Heart right ventricle (tissue), 16 donors: Measurements from ENCODE around the gene GTF2IRD1. TPM values are rescaled to one million over a fixed set of nuclear protein-coding genes. Genes with fewer than 3 reads are reported as not detected.

Source experiments
- ATAC-seq, 8 donors: fragments of 200-7000 bp; cut with Tn5 transposase; one replicate each; pipeline ENCODE4 v1.9.1; 2020; ENCODE audit warnings: mild to moderate bottlenecking in 8 of 8, moderate library complexity in 8 of 8, moderate number of reproducible peaks in 1 of 8
- DNase-seq, 2 donors: peaks; one replicate each; pipeline ENCODE4 v3.0.0-alpha.2; 2020
- H3K27ac ChIP-seq, 10 donors: fragments of 200-600 bp; sonication (generic) in 2 of 10; one replicate each; pipeline versions ENCODE4 v1.5.0 to v1.8.0; 2020 to 2022; ENCODE audit warnings: mild to moderate bottlenecking in 3 of 10
- H3K27me3 ChIP-seq, 7 donors: fragments of 200-600 bp; one replicate each; pipeline ENCODE4 v1.8.0; 2021 to 2022; ENCODE audit warnings: mild to moderate bottlenecking in 2 of 7
- H3K36me3 ChIP-seq, 9 donors: fragments of 200-600 bp; sonication (generic) in 1 of 9; one replicate each; pipeline versions ENCODE4 v1.5.0 to v1.8.0; 2020 to 2022; ENCODE audit warnings: mild to moderate bottlenecking in 2 of 9
- H3K4me1 ChIP-seq, 9 donors: fragments of 200-600 bp; sonication (generic) in 1 of 9; one replicate each; pipeline versions ENCODE4 v1.5.0 to v1.8.0; 2020 to 2022; ENCODE audit warnings: mild to moderate bottlenecking in 4 of 9
- H3K4me3 ChIP-seq, 10 donors: fragments of 200-600 bp; sonication (generic) in 2 of 10; one replicate each; pipeline versions ENCODE4 v1.5.0 to v1.8.0; 2020 to 2022; ENCODE audit warnings: mild to moderate bottlenecking in 7 of 10, moderate library complexity in 2 of 10
- H3K9me3 ChIP-seq, 11 donors: fragments of 200-600 bp in 10 of 11; sonication (generic) in 2 of 11; one replicate each; pipeline versions ENCODE4 v1.5.0 to v1.8.0; 2013 to 2022; ENCODE audit warnings: mild to moderate bottlenecking in 2 of 11, control low read depth in 1 of 11, moderate library complexity in 1 of 11
- CTCF ChIP-seq, 9 donors: fragments of 200-600 bp; sonication (generic) in 2 of 9; IDR thresholded peaks; one replicate each; pipeline versions ENCODE4 v1.5.0 to v1.8.0; 2021 to 2022; ENCODE audit warnings: antibody characterized with exemption in 9 of 9, mild to moderate bottlenecking in 5 of 9, moderate library complexity in 1 of 9
- WGBS, 2 donors: extraction: QIAGEN DNeasy Blood & Tissue Kit; methylation state at CpG; one replicate each; pipeline ENCODE4 v1.1.7; 2013; ENCODE audit warnings: inconsistent platforms in 1 of 2; 5-methylcytosine and 5-hydroxymethylcytosine counted together
- intact Hi-C, 10 donors: fragments of 100-400 bp; cut with DNase I; formaldehyde crosslinking; loops; one replicate each; pipeline versions ENCODE4 v1.11.1 to v1.14.2; 2022
- polyA plus RNA-seq, 2 donors: library from polyadenylated mRNA; stranded (reverse); fragments of 200-250 nt; gene quantifications; one replicate each; pipeline ENCODE4 v1.2.3, GENCODE V29; 2013
- total RNA-seq, 10 donors: library from RNA; stranded (reverse); fragmentation: NEBNext Ultra II Directional in 3 of 10; extraction: Animal tissue kit (Norgen Biotek cat#: 25700) in 3 of 10; gene quantifications; one replicate each; pipeline versions ENCODE4 v1.2.1 to v1.2.4, GENCODE V29; 2021 to 2023
- donor health status: Arrhythmogenic right ventricular cardiomyopathy.
- donor health status: ischemic (EF 13 %, LVEDD 7.1; RV severe dilation, severe dysfunction).
- donor health status: healthy with polysubstance abuse.
- donor health status: DM: no; HTN: yes; CAD: no.
- donor health status: DM: no; HTN: no; CAD: no.
- donor health status: ischemic (EF 25% LVEDD 6.9; RV normal size, moderate dysfunction).
- donor health status: ischemic (EF 25% LVEDD 5.7; RV mildly dilated, moderate dysfunction).
- donor health status: healthy.
- donor health status: DM: yes; HTN: yes; CAD: no.
- donor health status: Ischemic cardiomyopathy.
- donor health status: ischemic (EF 35%, LVEDD 5.7; RV mildly dilated, moderate dysfunction).
- donor health status: nonischemic (EF 11% LVEDD 7.7; RV severe dilation, severe dysfunction).
- donor health status: DM: yes; HTN: yes; CAD: no.
- donor health status: PGD.
- donor health status: ischemic (EF 29% LVEDD 5.4; RV normal size, mild dysfunction).
- donor health status: nonischemic (EF 23%, LVEDD 6.1; RV moderate dilation, normal function).

Gene GTF2IRD1
- total and polyA plus RNA-seq, 12 donors = 11.7 to 36.6 (median 18.0) TPM

GRCh38 chr7:74405191-74405898 lies 48.4 kb upstream of the GTF2IRD1 start:
- no peaks in the 10 kb centered on the region for H3K4me1 ChIP-seq
- peaks cover 0 to 49% (median 4%) of the 10 kb centered on the region in 9 donors for H3K36me3 ChIP-seq
- peak in 7 of 9 donors; percentile 32 to 53 (median 43) for TF ChIP-seq CTCF (IDR thresholded peaks at IDR 0.05)
- WGBS, 2 donors = 57 to 69% methylated on average over 31 of the region's 31 CpGs
- DNase-seq (peak in 1 of 2 donors; percentile 21), ATAC-seq (peak in 5 of 8 donors; percentile 18 to 27 (median 20))
- intact Hi-C loops = loop anchor here in 1 of 10 donors (10.0 kb wide), 1 partner anchor 341 kb away; no protein-coding TSS in a partner anchor
- no peak overlapping the region for H3K27ac ChIP-seq
- H3K9me3 ChIP-seq = no peaks in the 10 kb centered on the region
- no peaks in the 10 kb centered on the region for H3K27me3 ChIP-seq
- no peak overlapping the region for H3K4me3 ChIP-seq

- Histone ChIP-seq H3K4me1 (no peaks in the 10 kb centered on the region), H3K27ac (no peak overlapping the region), H3K36me3 (peaks cover 0 to 44% (median 4%) of the 10 kb centered on the region in 9 donors), H3K27me3 (no peaks in the 10 kb centered on the region), H3K4me3 (no peak overlapping the region), H3K9me3 (no peaks in the 10 kb centered on the region)
- TF ChIP-seq CTCF (IDR thresholded peaks at IDR 0.05) = no peak
- intact Hi-C loops = loop anchor here in 1 of 10 donors (10.0 kb wide), 1 partner anchor 341 kb away; no protein-coding TSS in a partner anchor
- 88 to 89% methylated on average over 20 of the region's 20 CpGs for WGBS, 2 donors
- ATAC-seq = peak in 1 of 8 donors; percentile 20
- no peak for DNase-seq
Observed at GRCh38 chr7:74405899-74406512, 47.7 kb upstream of the GTF2IRD1 start.

- Histone ChIP-seq H3K36me3 (peaks cover 0 to 24% (median 0%) of the 10 kb centered on the region in 9 donors), H3K27me3 (no peaks in the 10 kb centered on the region), H3K27ac (no peak overlapping the region), H3K4me3 (no peak overlapping the region), H3K9me3 (no peaks in the 10 kb centered on the region), H3K4me1 (no peaks in the 10 kb centered on the region)
- no peak for DNase-seq
- no peak for ATAC-seq
- TF ChIP-seq CTCF (IDR thresholded peaks at IDR 0.05) = no peak
- 64 to 70% methylated on average over 4 of the region's 4 CpGs for WGBS, 2 donors
- intact Hi-C loops = loop anchor here in 1 of 10 donors (10.0 kb wide), 1 partner anchor 343 kb away; no protein-coding TSS in a partner anchor
Observed at GRCh38 chr7:74407958-74408357, 45.7 kb upstream of the GTF2IRD1 start.

GRCh38 chr7:74409571-74409970 lies 44.1 kb upstream of the GTF2IRD1 start:
- Histone ChIP-seq H3K27me3 (no peaks in the 10 kb centered on the region), H3K27ac (no peak overlapping the region), H3K4me3 (no peak overlapping the region), H3K9me3 (no peaks in the 10 kb centered on the region), H3K36me3 (peaks cover 0 to 8% (median 0%) of the 10 kb centered on the region in 9 donors), H3K4me1 (no peaks in the 10 kb centered on the region)
- no peak for TF ChIP-seq CTCF (IDR thresholded peaks at IDR 0.05)
- DNase-seq (no peak), ATAC-seq (no peak)
- WGBS, 2 donors = 74 to 83% methylated on average over 7 of the region's 7 CpGs
- intact Hi-C loops = loop anchor here in 1 of 10 donors (10.0 kb wide), 1 partner anchor 345 kb away; no protein-coding TSS in a partner anchor
